SW 1271 (cell line): ENCODE data around the gene ZNF511.

Source experiments
- DNase-seq, 2 experiments: peaks; one replicate each; lab custom pipeline; 2025; lab: John Stamatoyannopoulos, UW

ZNF511 gene

DNA sequence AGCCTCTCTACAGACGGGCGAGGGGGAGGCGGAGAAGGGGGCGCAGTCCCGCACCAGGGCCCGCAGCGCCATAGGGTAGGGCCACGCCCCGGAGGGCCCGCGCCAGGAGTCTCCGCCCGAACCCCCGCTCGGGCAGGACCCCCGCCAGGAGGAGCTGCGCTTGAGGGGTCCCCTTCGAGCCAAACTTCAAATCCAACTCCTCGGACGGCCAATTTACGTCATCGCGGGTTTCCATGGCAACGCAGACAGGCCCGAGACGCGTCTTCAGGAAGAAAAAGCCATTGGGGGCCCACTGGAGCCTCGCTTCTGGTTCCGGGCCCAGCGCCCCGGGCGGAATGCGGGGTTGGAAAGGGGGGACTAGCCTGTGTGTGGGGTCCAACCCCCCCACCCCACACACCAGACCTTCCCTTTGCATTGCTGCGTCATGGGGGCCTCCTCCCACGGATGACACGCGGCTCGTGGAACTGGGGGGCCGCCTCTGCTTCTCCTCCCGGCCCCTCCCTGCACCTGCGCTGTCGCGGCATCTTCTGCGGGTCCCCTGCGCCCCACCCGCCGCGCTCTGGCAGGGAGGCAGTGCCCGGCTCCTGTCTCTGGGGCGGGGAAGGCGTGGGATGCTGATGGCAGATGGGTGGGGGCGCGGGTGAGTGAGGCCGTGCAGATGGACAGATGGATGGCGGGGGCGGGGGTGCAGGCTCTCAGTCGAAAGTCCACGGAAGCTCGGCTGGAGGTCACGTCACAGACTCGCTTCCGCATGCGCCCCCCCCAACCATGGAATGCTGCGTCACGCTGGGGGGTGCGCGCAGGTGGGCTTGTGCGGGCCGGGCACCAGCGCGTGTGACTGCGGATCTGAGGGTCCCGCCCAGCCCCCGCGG lies 26.8 kb downstream of the ZNF511 start:
- peak in 1 of 2 experiments; percentile 15 for DNase-seq

DNA sequence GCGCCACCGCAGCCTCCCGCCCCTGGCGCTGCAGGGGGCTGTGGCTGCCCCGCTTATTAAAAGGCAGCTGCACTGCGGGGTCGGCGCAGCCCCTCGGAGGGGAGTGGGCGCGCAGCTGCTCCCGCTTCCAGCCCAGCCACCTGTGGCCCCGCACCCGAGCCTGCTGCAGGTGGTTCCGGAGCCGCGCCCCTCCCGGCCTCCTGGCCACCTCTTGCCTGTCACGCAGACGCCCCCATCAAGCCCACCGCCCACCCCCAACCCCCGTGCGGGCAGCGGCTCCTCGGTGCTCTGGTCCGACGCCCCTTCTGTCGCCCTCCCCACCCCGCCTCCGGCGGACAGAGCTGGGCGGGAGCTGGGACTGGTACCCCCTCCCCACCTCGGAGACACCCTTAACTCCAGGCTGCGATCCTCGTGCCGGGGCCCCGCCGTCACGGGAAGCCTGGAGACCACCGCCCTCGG lies 27.4 kb downstream of the ZNF511 start:
- DNase-seq: no peak

DNA sequence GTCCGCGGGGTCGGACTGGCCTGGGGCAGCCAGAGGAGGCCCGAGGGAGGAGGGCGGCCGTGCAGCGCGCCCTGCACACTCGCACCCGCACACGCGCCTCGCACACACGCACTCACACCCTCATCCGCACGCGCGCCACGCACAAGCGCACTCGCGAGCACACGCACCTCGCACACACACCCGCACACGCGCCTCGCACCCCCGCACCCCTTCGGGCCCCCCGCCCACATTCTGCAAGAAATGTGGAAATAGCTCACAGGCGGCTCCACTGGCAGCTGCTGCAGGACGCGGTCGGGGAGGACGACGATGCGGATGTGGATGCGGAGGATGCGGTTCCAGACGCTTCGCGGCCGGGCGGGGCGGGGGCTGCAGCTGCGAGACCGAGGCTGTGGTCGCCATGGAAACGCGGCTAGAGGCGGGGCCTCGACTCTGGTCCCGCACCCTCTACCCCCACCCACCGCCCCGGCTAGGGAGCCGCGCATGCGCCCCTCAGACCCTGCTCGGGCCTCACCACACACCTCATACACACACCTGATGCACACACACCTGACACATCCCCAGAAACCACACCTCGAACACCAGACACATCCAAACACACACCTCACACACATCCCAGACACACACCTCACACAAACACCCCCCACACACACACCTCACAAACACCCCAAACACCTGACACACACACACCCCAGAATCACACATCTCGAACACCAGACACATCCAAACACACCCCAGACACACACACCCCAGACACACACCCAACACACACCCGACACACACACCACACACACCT lies 28.1 kb downstream of the ZNF511 start, which contains the start of gene CALY:
Gene CALY (minus strand): TSS at position 320 of the 793 bp plus-strand sequence. CDS start 7,907 bp downstream, outside the sequence.
- no peak for DNase-seq

DNA sequence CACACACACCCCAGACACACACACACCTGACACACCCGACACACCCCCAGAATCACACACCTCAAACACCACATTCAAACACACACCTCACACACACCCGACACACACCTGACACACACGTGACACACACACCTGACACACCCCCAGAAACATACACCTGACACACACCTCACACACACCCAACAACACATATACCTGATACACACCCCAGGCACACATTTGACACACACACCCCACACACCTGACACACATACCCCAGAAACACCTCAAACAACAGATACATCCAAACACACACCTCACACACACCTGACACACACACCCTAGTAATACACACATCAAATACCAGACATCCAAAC lies 28.6 kb downstream of the ZNF511 start:
- no peak for DNase-seq

DNA sequence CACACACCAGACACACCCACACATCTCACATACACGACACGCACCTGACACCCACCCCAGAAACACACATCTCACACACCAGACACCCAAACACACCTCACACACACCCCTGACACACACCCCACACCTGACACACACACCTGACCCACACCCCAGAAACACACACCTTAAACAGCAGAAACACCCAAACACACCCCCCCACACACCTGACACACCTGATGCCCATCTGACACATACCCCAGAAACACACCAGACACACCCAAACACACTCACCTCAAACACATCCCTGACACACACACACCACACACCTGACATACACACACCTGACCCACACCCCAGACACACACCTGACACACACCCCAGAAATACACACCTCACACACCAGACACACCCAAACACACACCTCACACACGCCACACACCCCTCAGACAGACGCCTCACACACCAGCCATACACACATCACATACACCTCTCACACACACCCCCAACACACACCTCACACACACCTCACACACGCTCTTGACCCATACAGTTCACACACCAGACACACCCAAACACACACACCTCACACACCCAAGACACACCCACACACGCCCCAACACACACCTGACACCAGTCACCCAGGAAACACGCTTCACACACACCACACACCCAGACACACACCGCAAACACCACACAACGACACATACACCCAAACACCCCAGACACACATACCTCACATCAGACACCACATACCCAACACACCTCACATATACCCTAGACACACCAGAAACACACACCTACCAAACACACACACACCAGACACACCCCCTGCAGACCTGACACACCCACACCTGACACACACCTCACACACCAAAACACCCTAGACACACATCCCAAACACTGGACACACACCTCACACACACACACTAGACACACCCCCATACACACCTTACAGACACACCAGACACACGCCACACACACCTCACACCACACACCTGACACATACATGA lies 29.7 kb downstream of the ZNF511 start:
- DNase-seq: no peak

DNA sequence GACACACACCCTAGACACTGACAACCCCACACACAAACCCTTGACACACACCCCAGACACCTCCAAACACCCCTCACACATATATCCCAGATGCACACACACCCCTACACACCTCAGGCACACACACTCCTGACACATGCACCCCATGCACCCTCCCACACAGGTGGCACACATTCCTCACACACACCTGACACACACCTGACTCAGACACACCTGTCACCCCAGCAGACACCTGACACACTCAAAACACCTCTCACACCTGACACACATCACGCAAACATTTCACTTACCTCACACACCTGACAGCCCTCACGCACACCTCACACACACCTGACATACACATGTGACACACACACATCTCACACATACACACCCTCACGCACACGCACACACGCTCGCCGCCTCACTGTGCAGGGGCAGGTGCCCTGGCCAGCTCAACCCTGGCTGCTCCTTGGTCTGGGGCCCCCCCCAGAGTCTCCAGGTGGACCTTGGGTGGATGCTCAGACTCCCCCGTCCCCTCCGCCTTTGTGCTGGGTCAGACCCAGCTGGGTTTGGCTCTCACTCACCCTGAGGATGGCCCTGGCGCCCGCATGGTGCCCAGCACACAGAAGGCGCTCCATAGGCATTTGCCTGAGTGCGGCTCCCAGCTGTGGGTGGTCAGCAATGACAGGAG lies 31.1 kb downstream of the ZNF511 start:
- no peak for DNase-seq

DNA sequence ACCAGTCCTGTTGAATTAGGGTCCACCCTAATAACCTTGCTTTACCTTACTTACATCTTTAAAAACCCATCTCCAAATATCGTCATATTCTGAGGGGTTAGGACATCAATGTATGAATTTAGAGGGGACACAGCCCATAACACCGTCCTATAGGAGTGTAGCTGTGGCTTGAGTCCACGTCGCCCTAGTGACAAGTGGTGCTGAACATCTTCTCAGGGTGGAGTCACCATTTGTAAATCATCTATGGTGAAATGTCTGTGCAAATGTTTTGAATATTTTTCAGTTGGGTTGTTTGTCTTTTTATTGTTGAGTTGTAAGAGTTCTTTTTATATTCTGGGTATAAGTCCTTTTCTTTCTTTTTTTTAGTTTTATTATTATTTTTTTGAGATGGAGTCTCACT lies 33.3 kb downstream of the ZNF511 start:
- no peak for DNase-seq

DNA sequence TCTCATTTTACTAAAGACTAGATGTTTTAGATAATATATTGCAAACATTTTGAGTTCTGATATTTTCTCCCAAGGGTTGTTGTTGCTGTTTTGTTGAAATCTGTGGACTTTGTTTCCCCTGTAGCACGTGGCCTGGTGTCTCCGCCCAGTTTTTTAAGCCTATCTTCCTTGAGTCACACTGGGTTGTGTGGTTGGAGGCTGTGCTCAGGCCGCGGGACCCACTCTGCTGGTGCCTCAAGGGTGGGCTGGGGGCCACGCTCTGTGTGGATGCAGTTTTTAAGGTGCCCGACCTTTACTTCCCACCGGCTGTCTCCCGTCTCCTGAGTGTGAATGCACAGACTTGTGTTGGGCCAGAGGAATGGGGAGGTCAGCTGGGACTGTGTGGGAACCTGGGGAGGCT lies 34.2 kb downstream of the ZNF511 start:
- DNase-seq: no peak

DNA sequence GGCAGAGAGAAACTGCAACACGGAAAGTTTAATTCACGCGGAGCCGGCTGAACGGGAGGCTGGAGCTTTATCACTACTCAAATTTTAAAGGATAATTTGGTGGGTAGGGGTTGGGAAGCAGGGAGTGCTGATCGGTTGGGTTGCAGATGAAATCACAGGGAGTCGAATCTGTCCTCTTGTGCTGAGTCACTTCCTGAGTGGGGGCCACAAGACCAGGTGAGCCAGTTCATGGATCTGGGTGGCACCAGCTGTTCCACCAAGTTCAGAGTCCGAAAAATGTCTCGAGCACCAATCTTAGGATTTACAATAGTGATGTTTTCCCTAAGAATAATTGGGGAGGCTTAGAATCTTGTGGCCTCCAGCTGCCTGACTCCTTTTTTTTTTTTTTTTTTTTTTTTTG lies 34.8 kb downstream of the ZNF511 start:
- DNase-seq: no peak

DNA sequence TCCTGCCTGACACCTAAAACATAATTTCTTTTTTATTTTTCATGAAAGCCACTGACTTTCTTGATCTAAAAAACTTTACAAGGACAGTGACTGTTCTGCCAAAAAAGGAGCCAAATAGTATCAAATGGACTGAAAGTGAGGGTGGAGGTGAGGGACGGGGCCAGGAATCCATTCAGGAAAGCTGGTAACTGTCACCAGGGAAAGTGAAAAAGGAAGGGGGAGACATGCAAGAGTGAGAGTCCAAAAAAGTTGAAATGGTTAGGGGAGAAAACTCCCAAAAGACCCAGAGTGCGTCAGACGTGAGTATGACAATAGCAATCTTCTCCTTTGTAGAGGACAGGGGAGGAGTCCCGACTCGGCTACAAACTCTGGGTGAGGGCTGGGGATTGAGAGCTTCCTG lies 35.5 kb downstream of the ZNF511 start:
- DNase-seq: no peak

DNA sequence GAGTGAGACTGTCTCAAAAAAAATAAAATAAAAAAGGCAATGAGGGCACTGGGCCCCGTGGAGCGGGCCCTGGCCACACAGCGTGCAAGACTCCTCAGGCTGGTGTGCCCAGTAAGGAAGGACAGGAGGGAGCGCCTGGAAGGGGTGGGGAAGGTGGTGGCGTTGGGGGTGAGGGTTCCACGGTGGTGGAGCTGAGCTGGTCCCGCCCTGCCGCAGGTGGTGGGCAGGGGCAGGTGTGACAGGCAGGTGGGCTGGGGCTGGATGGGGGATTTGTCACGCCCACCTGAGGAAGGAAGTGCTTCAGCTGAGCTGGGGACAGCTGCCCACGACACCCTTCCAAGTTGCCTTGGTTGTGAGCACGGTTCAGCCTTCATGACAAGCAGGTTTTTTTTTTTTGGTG lies 37.7 kb downstream of the ZNF511 start:
- DNase-seq: no peak

DNA sequence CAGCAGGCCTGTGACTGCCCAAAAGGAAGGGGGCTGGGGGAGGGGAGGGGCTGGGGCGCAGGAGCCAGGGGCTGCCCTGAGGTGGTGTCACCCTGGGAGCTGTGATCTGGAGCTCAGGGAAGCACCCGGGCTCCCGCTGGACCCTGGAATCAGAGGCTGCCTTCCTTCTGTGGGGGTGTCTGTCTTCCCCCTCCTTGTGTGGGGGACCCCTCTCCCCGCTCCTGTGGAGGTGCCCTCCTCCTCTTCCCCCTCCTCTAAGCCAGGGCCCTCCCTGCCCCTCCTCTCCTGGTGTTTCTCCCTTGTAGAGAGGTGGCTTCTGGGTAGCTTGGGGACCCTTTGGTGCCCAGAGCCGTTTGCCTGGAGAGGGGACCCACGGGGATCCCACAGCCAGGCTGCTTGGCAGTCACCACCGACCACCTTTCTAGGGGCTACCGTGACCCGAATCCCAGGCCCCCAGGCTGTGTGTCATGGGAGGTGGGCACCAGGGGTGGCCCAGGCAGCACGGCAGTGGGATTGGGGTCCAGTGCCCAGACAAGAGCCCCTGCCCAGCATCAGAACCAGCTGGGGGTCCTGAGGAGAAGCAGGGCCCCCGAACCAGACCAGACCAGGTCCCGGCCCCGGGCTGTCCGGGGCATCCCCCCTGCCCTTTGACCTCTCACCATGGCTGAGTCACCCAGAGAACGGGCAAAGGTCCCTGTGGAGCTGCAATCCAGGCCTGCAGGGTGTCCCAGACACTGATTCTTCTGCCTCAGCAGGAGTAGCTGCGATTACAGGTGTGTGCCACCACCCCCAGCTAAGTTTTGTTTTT lies 39.2 kb downstream of the ZNF511 start:
- DNase-seq: no peak

DNA sequence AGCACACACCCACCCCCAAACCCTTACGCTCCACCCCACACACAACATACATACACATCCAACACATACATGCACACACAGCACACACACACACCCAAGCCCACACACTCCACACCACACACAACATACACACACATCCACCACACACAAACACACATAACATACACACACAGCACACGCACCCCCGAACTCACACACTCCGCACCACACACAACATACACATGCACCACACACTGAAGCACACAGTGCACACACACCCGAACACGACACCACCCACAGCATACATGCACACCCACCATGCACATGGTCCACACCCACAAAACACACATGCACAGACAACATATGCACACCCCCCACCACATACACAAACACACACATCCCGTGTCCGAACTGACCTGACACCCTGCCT lies 40.5 kb downstream of the ZNF511 start:
- DNase-seq: no peak

DNA sequence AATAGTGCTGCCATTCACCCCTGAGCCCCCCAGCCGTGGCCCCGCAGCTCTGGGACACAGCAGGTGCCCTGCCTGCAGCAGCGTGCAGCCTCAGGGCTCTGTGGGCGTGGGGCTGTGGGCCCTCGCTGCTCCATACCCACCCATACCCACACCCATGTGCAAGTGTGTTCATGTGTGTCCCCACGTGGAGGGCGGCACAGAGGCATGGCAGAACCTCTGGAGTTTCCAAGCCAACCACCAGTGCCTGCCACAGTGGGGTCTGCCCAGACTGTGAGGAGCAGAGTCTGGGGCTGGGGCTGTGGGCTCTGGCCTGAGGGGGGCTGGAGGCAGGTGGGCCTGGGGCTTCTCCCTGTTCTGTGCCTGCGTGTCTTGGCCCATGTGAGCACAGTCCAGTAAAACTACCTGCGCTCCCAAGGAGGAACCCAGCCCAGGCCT lies 40.9 kb downstream of the ZNF511 start:
- DNase-seq: no peak

DNA sequence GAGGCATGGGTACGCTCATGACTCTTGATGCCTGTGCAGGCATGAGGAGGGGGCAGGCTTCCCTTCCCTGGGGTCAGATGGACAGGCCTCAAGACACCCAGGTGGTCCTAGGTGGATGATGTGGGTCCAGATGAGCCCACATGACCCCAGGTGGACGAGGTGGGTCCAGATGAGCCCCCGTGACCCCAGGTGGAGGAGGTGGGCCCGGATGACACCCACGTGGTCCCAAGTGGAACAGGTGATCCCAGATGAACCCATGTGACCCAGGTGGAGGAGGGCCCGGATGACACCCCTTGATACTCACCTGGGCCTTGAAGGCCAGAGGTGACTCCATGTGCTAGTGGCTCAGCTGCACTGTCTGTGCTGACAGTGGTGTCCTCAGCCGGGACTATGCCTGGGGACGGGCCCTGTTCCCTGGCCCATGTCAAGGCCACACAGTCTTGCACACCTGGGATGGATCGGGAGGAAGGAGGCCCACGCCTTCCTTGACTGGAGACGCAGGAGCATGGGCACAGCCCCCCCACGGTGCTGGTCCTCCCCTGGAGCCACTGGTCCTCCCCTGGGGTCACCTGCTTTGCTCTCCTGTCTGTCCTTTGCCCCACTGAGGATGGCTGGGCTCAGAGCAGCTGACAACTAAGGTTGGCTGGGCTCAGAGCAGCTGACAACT lies 41.7 kb downstream of the ZNF511 start:
- no peak for DNase-seq

DNA sequence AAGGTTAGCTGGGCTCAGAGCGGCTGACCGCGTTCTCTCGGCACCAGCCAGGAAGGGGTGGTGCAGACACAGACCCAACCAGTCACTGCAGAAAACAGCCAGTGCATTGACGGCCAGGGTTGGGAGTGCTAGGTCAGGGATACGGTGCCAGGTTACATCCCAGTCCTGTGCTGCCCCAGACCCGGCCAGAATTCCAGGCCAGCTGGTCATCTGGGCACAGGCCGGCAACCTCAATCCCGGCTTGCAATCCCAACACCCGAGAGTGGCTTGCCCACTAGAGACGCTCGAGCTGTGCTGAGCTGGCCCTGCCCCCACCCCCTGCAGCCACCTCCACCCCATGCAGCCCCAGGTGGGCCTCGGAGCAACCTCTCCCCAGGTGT lies 42.2 kb downstream of the ZNF511 start:
- DNase-seq: no peak

DNA sequence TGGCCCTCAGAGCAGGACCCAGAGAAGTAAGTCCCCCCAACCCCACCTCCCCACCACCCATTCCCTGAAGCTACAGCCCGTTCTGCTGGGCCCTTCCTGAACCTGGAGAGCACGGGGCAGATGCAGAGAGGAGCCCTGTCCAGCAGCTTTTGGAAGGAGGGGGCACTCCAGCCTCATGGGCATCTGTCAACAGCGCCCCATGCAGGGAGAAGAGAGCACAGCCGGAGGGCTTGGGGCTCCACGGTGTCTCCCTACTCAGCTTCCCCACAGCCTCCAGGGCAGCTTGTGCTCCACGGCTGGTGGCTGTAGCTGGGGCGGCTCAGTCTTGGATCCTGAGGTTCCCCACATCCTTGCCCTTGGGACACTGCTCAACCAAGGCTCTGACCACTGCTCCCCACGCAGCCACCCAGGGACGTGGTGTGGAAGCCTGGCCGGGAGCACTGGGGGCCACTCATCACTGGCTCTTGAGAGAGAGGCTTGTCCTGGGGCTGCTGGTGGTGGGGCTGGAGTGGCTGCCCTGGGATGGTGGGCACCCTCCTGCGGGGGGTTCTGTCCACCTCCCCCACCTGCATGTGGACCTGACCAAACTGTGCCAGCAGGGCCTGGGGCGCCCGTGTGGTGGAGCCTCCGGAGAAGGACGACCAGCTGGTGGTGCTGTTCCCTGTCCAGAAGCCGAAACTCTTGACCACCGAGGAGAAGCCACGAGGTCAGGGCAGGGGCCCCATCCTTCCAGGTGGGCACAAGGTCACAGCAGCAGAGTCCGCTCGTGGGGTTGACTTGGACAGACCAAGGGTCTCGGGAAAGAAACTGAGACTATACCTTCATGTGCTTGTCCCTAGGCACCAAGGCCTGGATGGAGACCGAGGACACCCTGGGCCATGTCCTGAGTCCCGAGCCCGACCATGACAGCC lies 42.9 kb downstream of the ZNF511 start:
- no peak for DNase-seq

DNA sequence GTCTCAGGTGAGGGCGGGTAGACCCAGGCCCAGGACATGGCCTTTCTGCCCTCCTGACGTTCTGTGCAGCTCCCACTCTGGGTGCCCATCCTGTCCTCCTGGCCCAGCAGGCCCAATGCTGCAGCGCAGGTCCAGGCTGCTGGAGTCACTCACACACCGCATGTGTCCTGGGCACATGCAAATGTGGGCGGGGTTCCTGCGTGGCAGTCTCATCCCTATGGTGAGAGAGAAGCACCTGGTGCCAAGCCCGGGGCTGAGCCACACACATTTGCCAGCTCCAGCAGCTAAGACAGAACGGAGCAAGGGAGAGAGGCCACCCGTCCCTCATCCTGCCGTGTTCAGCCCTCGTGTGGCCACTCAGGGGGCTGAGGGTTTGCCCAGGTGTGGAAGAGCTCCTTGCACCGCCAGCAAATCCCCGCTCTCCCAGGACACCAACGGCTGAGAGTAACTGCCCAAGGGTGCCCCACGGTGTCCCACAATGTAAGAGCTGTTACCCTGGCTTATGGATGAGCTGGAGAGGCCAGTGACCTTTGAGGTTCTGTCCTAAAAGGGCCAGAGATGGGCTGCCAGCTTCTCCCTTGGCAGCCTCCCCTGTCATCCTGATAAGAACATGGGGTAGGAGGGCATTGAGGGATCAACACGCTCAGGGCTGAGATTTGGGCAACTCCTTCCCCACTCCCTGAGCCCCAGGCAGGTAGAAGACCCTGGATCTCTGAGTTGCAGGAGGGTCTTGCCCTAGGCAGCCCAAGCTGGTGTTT lies 44.7 kb downstream of the ZNF511 start:
- no peak for DNase-seq
